GM06990 (cell line): Measurements from ENCODE around the gene AGO1.
"Not testable (repeated sequence)": the region's sequence is repeated elsewhere in the genome, so short reads cannot be mapped to it uniquely, and the experiment has no call there.

Experiments
- DNase-seq: peaks from one replicate; pipeline ENCODE4 v3.0.0-alpha.2; 2011; ENCODE audit not compliant: insufficient read length; ENCODE audit errors: extremely low read depth
- H3K27me3 ChIP-seq: replicated peaks from 2 replicates; pipeline ENCODE4 v1.6.0; 2011; ENCODE audit warnings: low read length; ENCODE audit not compliant: control insufficient read depth, insufficient read depth
- H3K36me3 ChIP-seq: 2 replicates; pipeline ENCODE4 v1.5.1; 2011; ENCODE audit warnings: low read length; ENCODE audit not compliant: control insufficient read depth, insufficient read depth
- H3K4me3 ChIP-seq: replicated peaks from 2 replicates; pipeline ENCODE4 v1.5.1; 2011; ENCODE audit warnings: low read depth, mild to moderate bottlenecking, control low read depth, low read length
- CTCF ChIP-seq: IDR thresholded peaks from 2 replicates; pipeline ENCODE4 v1.5.1; 2011; ENCODE audit warnings: low read length, control low read depth, mild to moderate bottlenecking, inconsistent platforms; ENCODE audit not compliant: insufficient read depth, poor library complexity, severe bottlenecking

AGO1 gene

DNA sequence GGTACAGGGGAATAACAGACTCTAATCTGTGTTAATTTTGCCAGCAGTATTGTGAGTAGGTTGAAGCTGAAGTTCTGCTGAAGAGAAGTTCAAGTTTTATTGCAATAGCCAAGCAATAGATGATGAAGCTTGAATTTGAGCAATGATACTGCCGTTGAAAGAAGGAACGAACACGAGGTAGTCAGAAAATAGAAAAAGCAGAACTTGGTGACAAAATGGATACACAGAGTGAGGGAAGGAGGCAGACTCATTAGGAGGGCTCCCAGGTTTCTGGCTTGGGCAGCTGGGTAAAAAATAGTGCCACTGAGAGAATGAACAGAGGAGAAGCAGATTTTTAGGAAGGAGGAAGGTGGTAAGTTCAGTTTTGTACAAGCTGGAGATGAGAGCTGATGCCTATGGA is 22.3 kb upstream of the AGO1 start:
- Histone ChIP-seq H3K4me3 (no peak overlapping the region), H3K36me3 (no peaks in the 10 kb centered on the region), H3K27me3 (no peaks in the 10 kb centered on the region)
- TF ChIP-seq CTCF, result no peak
- DNase-seq, result no peak

DNA sequence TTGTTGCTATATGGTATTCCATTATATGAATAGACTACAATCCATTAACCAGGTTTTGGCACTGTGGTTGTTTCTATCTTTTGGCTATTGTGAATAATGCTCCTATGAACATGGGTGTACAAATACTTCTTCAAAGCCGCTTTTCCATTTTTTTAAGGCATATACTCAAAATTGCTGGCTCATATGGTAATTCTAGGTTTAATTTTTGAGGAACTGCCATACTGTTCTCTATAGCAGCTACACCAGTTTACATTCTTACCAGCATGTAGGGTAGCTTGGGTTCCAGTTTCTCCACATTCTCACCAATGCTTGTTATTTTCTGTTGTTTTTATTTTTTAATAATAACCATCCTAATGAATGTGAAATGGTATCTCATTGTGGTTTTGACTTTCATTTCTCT is 19.9 kb upstream of the AGO1 start:
- no peak for DNase-seq
- no peaks in the 10 kb centered on the region for H3K27me3 ChIP-seq
- H3K36me3 ChIP-seq, result no peaks in the 10 kb centered on the region
- H3K4me3 ChIP-seq, result no peak overlapping the region
- no peak for TF ChIP-seq CTCF

DNA sequence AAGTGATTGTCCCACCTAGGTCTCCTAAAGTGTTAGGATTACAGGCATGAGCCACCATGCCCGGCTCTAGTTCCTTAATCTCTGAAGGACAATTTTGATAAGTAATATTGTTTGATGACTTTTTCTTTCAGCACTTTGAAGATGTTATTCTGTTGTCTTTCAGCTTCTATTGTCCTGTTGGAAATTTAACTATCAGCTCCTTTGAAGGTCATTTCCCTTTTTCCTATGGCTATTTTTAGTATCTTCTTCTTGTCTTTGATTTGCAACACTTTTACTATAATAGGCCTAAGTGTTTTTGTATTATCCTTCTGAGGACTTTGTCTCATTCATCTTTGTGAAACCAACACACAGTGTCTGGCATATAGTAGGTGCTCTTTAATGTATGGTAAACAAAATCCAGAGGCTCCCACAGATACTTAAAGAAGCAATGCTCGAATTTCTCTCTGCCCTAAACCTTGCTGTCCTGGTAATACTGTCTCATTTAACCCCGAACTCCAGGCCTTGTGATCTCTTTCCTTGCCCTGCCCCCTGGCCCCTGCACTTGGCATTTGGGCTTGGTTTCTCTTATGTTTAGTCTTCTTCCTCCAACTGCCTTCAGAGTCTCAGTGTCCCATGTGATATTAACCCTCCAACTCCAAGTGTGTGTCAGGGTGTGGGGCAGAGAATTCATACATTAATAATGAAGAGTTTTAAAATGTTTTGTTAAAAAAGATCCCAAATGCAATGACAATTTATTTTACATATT is 19.0 kb upstream of the AGO1 start:
- no peak for TF ChIP-seq CTCF
- no peak overlapping the region for H3K4me3 ChIP-seq
- H3K36me3 ChIP-seq, result no peaks in the 10 kb centered on the region
- DNase-seq, result no peak
- H3K27me3 ChIP-seq, result no peaks in the 10 kb centered on the region

- Histone ChIP-seq H3K36me3 (no peaks in the 10 kb centered on the region), H3K4me3 (no peak overlapping the region), H3K27me3 (no peaks in the 10 kb centered on the region)
- no peak for DNase-seq
- no peak for TF ChIP-seq CTCF
These were observed 18.2 kb upstream of the AGO1 start for GRCh38 chr1:35864813-35865212.

- DNase-seq, result no peak
- no peak overlapping the region for H3K4me3 ChIP-seq
- H3K36me3 ChIP-seq, result no peaks in the 10 kb centered on the region
- H3K27me3 ChIP-seq, result no peaks in the 10 kb centered on the region
- no peak for TF ChIP-seq CTCF
These were observed 16.0 kb upstream of the AGO1 start for GRCh38 chr1:35866991-35867390.

DNA sequence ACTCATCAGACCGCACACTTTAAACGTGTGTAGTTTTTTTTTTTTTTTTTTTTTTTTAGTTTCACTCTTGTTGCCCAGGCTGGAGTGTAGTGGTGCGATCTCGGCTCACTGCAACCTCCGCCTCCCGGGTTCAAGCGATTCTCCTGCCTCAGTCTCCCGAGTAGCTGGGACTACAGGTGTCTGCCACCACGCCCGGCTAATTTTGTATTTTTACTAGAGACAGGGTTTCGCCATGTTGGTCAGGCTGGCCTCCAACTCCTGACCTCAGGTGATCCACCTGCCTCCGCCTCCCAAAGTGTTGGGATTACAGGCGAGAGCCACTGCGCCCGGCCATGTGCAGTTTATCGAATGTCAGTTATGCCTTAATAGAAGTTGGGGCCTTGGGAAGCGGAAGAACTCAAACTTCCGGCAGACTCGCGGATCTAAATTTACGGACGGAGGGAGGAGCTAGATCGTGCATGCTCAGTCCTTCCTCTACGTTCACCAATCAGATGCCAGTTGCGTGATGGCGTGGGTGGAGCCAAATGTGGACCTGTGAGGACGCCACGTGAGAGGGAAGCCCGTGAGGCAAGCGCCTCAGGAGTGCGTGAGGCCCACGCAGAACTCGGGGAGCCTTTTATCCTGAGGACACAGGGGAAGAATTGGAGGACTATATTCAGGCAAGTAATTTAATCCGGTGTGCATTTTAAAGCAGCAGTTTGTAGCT is 13.6 kb upstream of the AGO1 start:
- H3K4me3 ChIP-seq, DNase-seq, H3K36me3 ChIP-seq, H3K27me3 ChIP-seq: not testable (repeated sequence)
